ENCODE results near the gene JCAD. TPM values are rescaled to one million over a fixed set of nuclear protein-coding genes. Genes with fewer than 3 reads are reported as not detected.

JCAD gene
- total and polyA plus RNA-seq, 9 of the 15 experiments (the other 6 are each of a cell fraction or from before 2014, with no cell fraction given): not detected

DNA sequence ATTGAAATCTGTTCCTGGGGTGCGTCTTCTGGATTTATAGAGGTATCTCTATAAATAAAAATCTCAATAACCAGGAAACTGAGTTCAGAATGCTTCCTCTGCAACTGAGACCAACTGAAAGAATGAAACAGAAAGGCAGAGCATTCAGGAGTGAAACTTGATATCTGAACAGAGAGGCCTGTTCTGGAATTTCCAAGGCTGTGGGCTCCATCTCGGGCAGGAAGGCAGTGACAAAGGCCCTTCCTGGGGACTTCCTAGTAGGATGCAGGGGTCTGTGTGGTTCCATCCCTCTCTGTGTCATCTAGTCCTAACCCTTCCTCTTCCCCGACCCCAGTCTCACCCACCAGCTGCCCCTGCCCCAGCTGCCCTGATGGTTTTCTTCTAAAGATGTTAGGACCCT lies 52.0 kb downstream of the JCAD start:
- Histone ChIP-seq H3K79me2 (ENCODE audit: control insufficient read depth, insufficient read depth, low read length) (no peaks in the 10 kb centered on the region), H3K9me1 (ENCODE audit: control insufficient read depth, insufficient read depth, low read length) (no peaks in the 10 kb centered on the region), H2AFZ (ENCODE audit: low read depth, low read length) (no peak overlapping the region), H3K9ac (ENCODE audit: insufficient read depth in 1 of 2, low read depth in 2 of 2, low read length in 2 of 2) (no peak overlapping the region), H3K36me3 (ENCODE audit: control insufficient read depth, insufficient read depth, low read length) (no peaks in the 10 kb centered on the region), H4K20me1 (replicated peaks; ENCODE audit: control insufficient read depth, insufficient read depth, low read length) (no peaks in the 10 kb centered on the region), H3K27ac (ENCODE audit: extremely low read depth, low read depth, low read length) (no peak overlapping the region), H3K4me2 (ENCODE audit: insufficient read depth, low read length) (no peak overlapping the region), H3K4me3 (no peak overlapping the region), H3K27me3 (ENCODE audit: control insufficient read depth in 2 of 2, insufficient read depth in 2 of 2, low read length in 2 of 2) (peaks cover 7 to 18% of the 10 kb centered on the region in 2 experiments; a peak in 3 of 5 replicates), H3K4me1 (replicated peaks in 1 of 2; ENCODE audit: control insufficient read depth in 2 of 2, insufficient read depth in 2 of 2, low read length in 2 of 2) (no peaks in the 10 kb centered on the region), H3K9me3 (replicated peaks; ENCODE audit: control insufficient read depth, insufficient read depth, low read depth, low read length) (no peaks in the 10 kb centered on the region)
- ChIA-PET CTCF (ENCODE audit: low intra/inter-chr PET ratio) (no interaction called here), POLR2A (no interaction called here)
- TF ChIP-seq ZNF3 (CRISPR knock-in tag; IDR thresholded peaks at IDR 0.05): no peak
- TF ChIP-seq PTRF (tag; IDR thresholded peaks at IDR 0.05): no peak
- TF ChIP-seq POLR2A (conservative IDR thresholded peaks at IDR 0.05): no peak
- TF ChIP-seq ZSCAN29 (IDR thresholded peaks at IDR 0.05): no peak
- no peak for TF ChIP-seq ZNF780A (CRISPR knock-in tag; IDR thresholded peaks at IDR 0.05)
- TF ChIP-seq, protein P1, sequence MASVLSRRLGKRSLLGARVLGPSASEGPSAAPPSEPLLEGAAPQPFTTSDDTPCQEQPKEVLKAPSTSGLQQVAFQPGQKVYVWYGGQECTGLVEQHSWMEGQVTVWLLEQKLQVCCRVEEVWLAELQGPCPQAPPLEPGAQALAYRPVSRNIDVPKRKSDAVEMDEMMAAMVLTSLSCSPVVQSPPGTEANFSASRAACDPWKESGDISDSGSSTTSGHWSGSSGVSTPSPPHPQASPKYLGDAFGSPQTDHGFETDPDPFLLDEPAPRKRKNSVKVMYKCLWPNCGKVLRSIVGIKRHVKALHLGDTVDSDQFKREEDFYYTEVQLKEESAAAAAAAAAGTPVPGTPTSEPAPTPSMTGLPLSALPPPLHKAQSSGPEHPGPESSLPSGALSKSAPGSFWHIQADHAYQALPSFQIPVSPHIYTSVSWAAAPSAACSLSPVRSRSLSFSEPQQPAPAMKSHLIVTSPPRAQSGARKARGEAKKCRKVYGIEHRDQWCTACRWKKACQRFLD (CRISPR knock-in tag; IDR thresholded peaks at IDR 0.05): no peak
- TF ChIP-seq RBM34 (IDR thresholded peaks at IDR 0.05; ENCODE audit: borderline replicate concordance, insufficient read depth, low read length): no peak
- no peak for TF ChIP-seq KDM4B (IDR thresholded peaks at IDR 0.05; ENCODE audit: borderline replicate concordance in 2 of 2, low read depth in 1 of 2)
- no peak for TF ChIP-seq ELF1 (tag; IDR thresholded peaks at IDR 0.05)
- no peak for TF ChIP-seq ETV6 (IDR thresholded peaks at IDR 0.05; ENCODE audit: borderline replicate concordance in 1 of 2, low read depth in 2 of 2, low read length in 1 of 2)
- no peak for TF ChIP-seq ETV6 (CRISPR knock-in tag; IDR thresholded peaks at IDR 0.05; ENCODE audit: borderline replicate concordance)
- ATAC-seq (no peak), DNase-seq (ENCODE audit: extremely low read depth in 1 of 4, low spot score in 3 of 4) (no peak), FAIRE-seq (no peak)
- in situ Hi-C loops (cut with MboI) (loop anchor here (10.0 kb wide), 2 partner anchors 227 to 597 kb away; no protein-coding TSS in a partner anchor), intact Hi-C loops (cut with micrococcal nuclease) (no loop called here)
- no TSS peak for BruUV-seq (replicated peaks)
- WGBS (ENCODE audit: insufficient coverage, low coverage, missing lambda C conversion rate): 0% methylated on average over 3 of the region's 3 CpGs

All from K562 (cell line).